Measurements from ENCODE around the gene ALDH1A2. TPM values are rescaled to one million over a fixed set of nuclear protein-coding genes. Genes with fewer than 3 reads are reported as not detected.

The ALDH1A2 gene
- total RNA-seq, 1 donor = 2.1 TPM

- DNase-seq (ENCODE audit: low read depth) = no peak
- TF ChIP-seq CTCF (IDR thresholded peaks at IDR 0.05; ENCODE audit: insufficient read depth, low read length) = no peak
Measured at GRCh38 chr15:57932348-57932747, 133.2 kb downstream of the ALDH1A2 start.

GRCh38 chr15:57931570-57931969 lies 133.9 kb downstream of the ALDH1A2 start:
- no peak overlapping the region for H3K4me3 ChIP-seq (ENCODE audit: low read depth, low read length)
- no peak for TF ChIP-seq CTCF (IDR thresholded peaks at IDR 0.05; ENCODE audit: insufficient read depth, low read length)

More at GRCh38 chr15:57932348-57932747, 133.2 kb downstream of the ALDH1A2 start:
- H3K4me3 ChIP-seq (ENCODE audit: low read depth, low read length) = no peak overlapping the region

GRCh38 chr15:57927091-57927631 lies 138.3 kb downstream of the ALDH1A2 start:
- TF ChIP-seq CTCF (IDR thresholded peaks at IDR 0.05; ENCODE audit: insufficient read depth, low read length) = no peak
- no peak for DNase-seq (ENCODE audit: low read depth)
- no peak overlapping the region for H3K4me3 ChIP-seq (ENCODE audit: low read depth, low read length)

More at GRCh38 chr15:57931570-57931969, 133.9 kb downstream of the ALDH1A2 start:
- no peak for DNase-seq (ENCODE audit: low read depth)

- no peak overlapping the region for H3K4me3 ChIP-seq (ENCODE audit: low read depth, low read length)
- no peak for DNase-seq (ENCODE audit: low read depth)
- TF ChIP-seq CTCF (IDR thresholded peaks at IDR 0.05; ENCODE audit: insufficient read depth, low read length) = no peak
Measured at GRCh38 chr15:57925650-57926049, 139.9 kb downstream of the ALDH1A2 start.

GRCh38 chr15:57924598-57924997 lies 140.9 kb downstream of the ALDH1A2 start:
- no peak for DNase-seq (ENCODE audit: low read depth)
- no peak overlapping the region for H3K4me3 ChIP-seq (ENCODE audit: low read depth, low read length)
- no peak for TF ChIP-seq CTCF (IDR thresholded peaks at IDR 0.05; ENCODE audit: insufficient read depth, low read length)

GRCh38 chr15:57923750-57924149 lies 141.8 kb downstream of the ALDH1A2 start:
- no peak for TF ChIP-seq CTCF (IDR thresholded peaks at IDR 0.05; ENCODE audit: insufficient read depth, low read length)
- no peak overlapping the region for H3K4me3 ChIP-seq (ENCODE audit: low read depth, low read length)
- peak; percentile 27 for DNase-seq (ENCODE audit: low read depth)

GRCh38 chr15:57923306-57923705 lies 142.2 kb downstream of the ALDH1A2 start:
- DNase-seq (ENCODE audit: low read depth) = peak; percentile 48

More at GRCh38 chr15:57923306-57923705, 142.2 kb downstream of the ALDH1A2 start:
- TF ChIP-seq CTCF (IDR thresholded peaks at IDR 0.05; ENCODE audit: insufficient read depth, low read length) = no peak
- H3K4me3 ChIP-seq (ENCODE audit: low read depth, low read length) = no peak overlapping the region

Data from fibroblast of the aortic adventitia (primary cell).